22Rv1 (cell line): ENCODE data around the gene GARIN5B.

Experiments
- ZFX ChIP-seq: fragments of 450-650 bp; IDR thresholded peaks from 2 replicates; pipeline ENCODE4 v1.6.1; 2017; ENCODE audit warnings: antibody characterized with exemption, borderline replicate concordance
- TF ChIP-seq, protein P1 (sequence below): fragments of 450-650 bp; IDR thresholded peaks from 2 replicates; pipeline ENCODE4 v1.5.1; 2017; ENCODE audit warnings: mild to moderate bottlenecking

DNA sequence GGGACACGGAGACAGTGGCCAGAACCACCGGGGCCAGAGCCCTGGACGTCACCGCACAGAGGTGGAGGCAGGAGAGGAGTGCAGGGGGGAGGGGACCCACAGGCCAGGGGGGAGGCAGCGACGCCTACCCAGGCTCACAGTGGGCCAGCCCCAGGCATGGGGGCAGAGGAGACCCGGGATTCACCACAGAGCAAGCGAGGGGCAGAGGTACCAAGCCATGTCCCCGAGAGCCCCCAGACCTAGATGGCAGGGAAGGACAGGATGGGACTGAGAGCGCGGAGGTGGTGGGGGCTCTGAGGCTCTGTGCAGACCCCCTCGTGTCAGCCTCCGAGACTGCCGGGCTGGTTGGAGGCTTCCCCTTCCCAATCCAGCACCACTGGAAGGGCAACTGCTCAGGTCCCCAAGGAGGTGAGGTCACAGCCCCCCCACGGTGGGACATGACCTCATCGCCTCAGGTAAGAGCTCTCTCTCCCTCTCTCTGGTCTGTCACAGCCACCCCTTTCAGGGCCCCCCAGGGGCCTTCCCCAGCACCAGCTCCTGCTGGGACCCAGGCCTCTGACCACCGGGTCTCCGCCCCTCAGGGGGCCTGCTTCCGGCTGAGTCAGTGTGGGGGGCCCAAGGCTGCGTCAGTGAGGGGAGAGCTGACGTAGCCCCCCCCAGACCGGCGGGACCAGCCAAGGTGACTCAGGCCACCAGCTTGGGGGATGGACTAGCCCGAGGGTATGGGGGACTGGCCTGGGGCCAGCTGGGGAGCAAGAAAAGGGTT, 9.4 kb upstream of the GARIN5B start:
- TF ChIP-seq, protein P1, sequence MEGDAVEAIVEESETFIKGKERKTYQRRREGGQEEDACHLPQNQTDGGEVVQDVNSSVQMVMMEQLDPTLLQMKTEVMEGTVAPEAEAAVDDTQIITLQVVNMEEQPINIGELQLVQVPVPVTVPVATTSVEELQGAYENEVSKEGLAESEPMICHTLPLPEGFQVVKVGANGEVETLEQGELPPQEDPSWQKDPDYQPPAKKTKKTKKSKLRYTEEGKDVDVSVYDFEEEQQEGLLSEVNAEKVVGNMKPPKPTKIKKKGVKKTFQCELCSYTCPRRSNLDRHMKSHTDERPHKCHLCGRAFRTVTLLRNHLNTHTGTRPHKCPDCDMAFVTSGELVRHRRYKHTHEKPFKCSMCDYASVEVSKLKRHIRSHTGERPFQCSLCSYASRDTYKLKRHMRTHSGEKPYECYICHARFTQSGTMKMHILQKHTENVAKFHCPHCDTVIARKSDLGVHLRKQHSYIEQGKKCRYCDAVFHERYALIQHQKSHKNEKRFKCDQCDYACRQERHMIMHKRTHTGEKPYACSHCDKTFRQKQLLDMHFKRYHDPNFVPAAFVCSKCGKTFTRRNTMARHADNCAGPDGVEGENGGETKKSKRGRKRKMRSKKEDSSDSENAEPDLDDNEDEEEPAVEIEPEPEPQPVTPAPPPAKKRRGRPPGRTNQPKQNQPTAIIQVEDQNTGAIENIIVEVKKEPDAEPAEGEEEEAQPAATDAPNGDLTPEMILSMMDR: no peak
- no peak for TF ChIP-seq ZFX
